GM23248 (cell line): ENCODE data around the gene LATS2. TPM values are rescaled to one million over a fixed set of nuclear protein-coding genes. Genes with fewer than 3 reads are reported as not detected.
A peak's percentile ranks its signal among the peaks of the same experiment; 100 is the strongest.

Experiments
- DNase-seq: peaks from one replicate; pipeline ENCODE4 v3.0.0-alpha.2; 2015
- H2AFZ ChIP-seq: fragments of 200-600 bp; sonication (generic); 2 replicates; pipeline ENCODE4 v1.6.1; 2016; ENCODE audit warnings: antibody characterized with exemption
- H3F3A ChIP-seq: fragments of 200-600 bp; sonication (generic); 2 replicates; pipeline ENCODE4 v1.6.1; 2016; ENCODE audit warnings: mild to moderate bottlenecking, antibody characterized with exemption, mixed run types; ENCODE audit not compliant: insufficient read depth
- H3K27ac ChIP-seq: fragments of 200-600 bp; sonication (generic); 2 replicates; pipeline ENCODE4 v1.5.1; 2016; ENCODE audit warnings: mild to moderate bottlenecking
- H3K27me3 ChIP-seq: fragments of 200-600 bp; sonication (generic); replicated peaks from 2 replicates; pipeline ENCODE4 v1.6.1; 2016; ENCODE audit warnings: mild to moderate bottlenecking; ENCODE audit not compliant: insufficient read depth
- H3K36me3 ChIP-seq: fragments of 200-600 bp; sonication (generic); 2 replicates; pipeline ENCODE4 v1.6.1; 2016; ENCODE audit warnings: low read depth, mild to moderate bottlenecking
- H3K4me1 ChIP-seq: fragments of 200-600 bp; sonication (generic); 2 replicates; pipeline ENCODE4 v1.6.1; 2016; ENCODE audit warnings: mild to moderate bottlenecking; ENCODE audit not compliant: insufficient read depth
- H3K4me2 ChIP-seq: fragments of 200-600 bp; sonication (generic); one replicate; pipeline ENCODE4 v1.6.1; 2016; ENCODE audit warnings: mild to moderate bottlenecking; ENCODE audit not compliant: unreplicated experiment
- H3K4me3 ChIP-seq: fragments of 200-600 bp; sonication (generic); 2 replicates; pipeline ENCODE4 v1.5.1; 2016; ENCODE audit warnings: mild to moderate bottlenecking
- H3K79me2 ChIP-seq: fragments of 200-600 bp; sonication (generic); 2 replicates; pipeline ENCODE4 v1.6.1; 2016; ENCODE audit warnings: mild to moderate bottlenecking; ENCODE audit not compliant: insufficient read depth
- H3K9ac ChIP-seq: fragments of 200-600 bp; sonication (generic); 2 replicates; pipeline ENCODE4 v1.6.1; 2016; ENCODE audit warnings: mild to moderate bottlenecking
- H3K9me2 ChIP-seq: fragments of 200-600 bp; sonication (generic); 2 replicates; pipeline ENCODE4 v1.6.1; 2016; ENCODE audit warnings: mixed run types, mild to moderate bottlenecking, moderate library complexity; ENCODE audit not compliant: insufficient read depth
- H3K9me3 ChIP-seq: fragments of 200-600 bp; sonication (generic); one replicate; pipeline ENCODE4 v1.6.1; 2017; ENCODE audit warnings: low read depth
- H4K20me1 ChIP-seq: fragments of 200-600 bp; sonication (generic); 2 replicates; pipeline ENCODE4 v1.6.0; 2016; ENCODE audit not compliant: insufficient read depth
- EZH2 ChIP-seq: fragments of 200-600 bp; sonication (generic); IDR thresholded peaks from 2 replicates; pipeline ENCODE4 v1.6.1; 2018; ENCODE audit warnings: antibody characterized with exemption, mild to moderate bottlenecking; ENCODE audit not compliant: insufficient read depth, poor library complexity, severe bottlenecking
- EZH2phosphoT487 ChIP-seq: fragments of 200-600 bp; sonication (generic); IDR thresholded peaks from 2 replicates; pipeline ENCODE4 v1.6.1; 2018; ENCODE audit warnings: antibody characterized with exemption, moderate library complexity, mild to moderate bottlenecking, low read depth; ENCODE audit not compliant: insufficient read depth
- WGBS, 2 experiments: methylation state at CpG; one replicate each; pipeline ENCODE4 v1.1.6; 2015 to 2017; ENCODE audit warnings: low lambda C conversion rate in 2 of 2, low coverage in 1 of 2; ENCODE audit errors: missing lambda C conversion rate in 2 of 2; 5-methylcytosine and 5-hydroxymethylcytosine counted together
- in situ Hi-C: fragments of 300-500 bp; cut with MboI; formaldehyde crosslinking; loops from 2 replicates; pipeline ENCODE4 v1.15.0; 2020
- polyA plus RNA-seq: library from polyadenylated mRNA; unstranded; fragments of >200 nt; fragmentation: Nextera tagmentation; extraction: Ambion mirVana; gene quantifications from 2 replicates; pipeline ENCODE4 v1.2.1, GENCODE V29; 2016
- total RNA-seq: library from RNA; depleted of rRNA; stranded (reverse); fragments of >200 nt; shearing (Covaris generic); gene quantifications from 2 replicates; pipeline ENCODE4 v1.2.3, GENCODE V29; 2014; rRNA removed

The LATS2 gene
- total RNA-seq = 23.0 and 28.5 TPM in 2 replicates
- 10.6 and 11.8 TPM in 2 replicates for polyA plus RNA-seq

DNA sequence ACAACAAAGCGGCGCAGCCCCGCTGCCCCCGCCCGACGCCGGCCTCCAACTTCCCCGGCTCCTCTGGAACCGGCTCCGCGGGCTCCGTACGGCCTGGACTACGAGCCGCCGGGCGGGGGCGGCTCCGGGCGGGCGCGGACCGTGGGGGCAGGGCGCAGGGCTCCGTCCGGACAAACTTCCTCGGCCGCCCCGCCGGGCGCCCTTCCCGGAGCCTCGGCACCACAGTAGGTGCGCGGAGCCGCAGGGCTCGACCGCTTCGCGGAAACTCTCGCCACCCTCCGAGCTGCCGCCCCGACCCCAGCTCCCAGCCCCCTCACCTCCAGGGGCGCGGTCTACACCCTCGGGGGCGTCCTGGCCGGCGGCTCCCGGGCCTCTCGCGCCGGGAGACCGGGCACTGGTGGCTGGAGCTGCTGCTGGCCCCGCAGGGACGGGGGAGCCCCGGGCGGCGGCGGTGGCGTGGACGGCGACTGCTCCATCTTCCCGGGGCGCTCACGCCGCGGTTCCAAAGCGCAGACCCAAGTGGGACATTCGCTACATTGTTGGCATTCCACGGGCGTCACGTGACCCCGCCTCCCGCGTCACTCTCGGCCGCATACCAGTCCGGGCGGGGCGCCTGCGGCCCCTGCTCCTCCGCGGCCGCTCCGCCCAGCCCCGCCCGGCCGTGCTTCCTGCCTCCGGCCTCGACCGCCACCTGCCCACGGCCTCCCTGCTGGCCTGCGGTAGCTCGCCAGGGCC, at the start of gene LATS2:
LATS2 (minus strand) TSS at position 558 of the 735 bp plus-strand sequence. CDS start 15,560 bp downstream, outside the sequence.
- Histone ChIP-seq H3K9ac (peak within 1 kb of the TSS; percentile 96), H3K4me1 (peaks cover 37% of the 10 kb centered on the region), H3K79me2 (peaks cover 46% of the 10 kb centered on the region), H3K9me3 (no peaks in the 10 kb centered on the region), H3K4me2 (peak within 1 kb of the TSS; percentile 87), H3K36me3 (peaks cover 9% of the 10 kb centered on the region; the same call in 1 of the 2 replicates), H3F3A (peaks cover 30% of the 10 kb centered on the region), H3K4me3 (peak within 1 kb of the TSS; percentile 83), H3K9me2 (no peaks in the 10 kb centered on the region), H2AFZ (peak within 1 kb of the TSS; percentile 65), H3K27ac (peak within 1 kb of the TSS; percentile 95), H4K20me1 (peaks cover 11% of the 10 kb centered on the region), H3K27me3 (no peaks in the 10 kb centered on the region)
- peak; percentile 99 for DNase-seq
- TF ChIP-seq EZH2phosphoT487 = no peak
- no peak for TF ChIP-seq EZH2
- in situ Hi-C loops = no loop called here
- 1 to 2% methylated on average over 51 of the region's 96 CpGs for WGBS, 2 experiments

DNA sequence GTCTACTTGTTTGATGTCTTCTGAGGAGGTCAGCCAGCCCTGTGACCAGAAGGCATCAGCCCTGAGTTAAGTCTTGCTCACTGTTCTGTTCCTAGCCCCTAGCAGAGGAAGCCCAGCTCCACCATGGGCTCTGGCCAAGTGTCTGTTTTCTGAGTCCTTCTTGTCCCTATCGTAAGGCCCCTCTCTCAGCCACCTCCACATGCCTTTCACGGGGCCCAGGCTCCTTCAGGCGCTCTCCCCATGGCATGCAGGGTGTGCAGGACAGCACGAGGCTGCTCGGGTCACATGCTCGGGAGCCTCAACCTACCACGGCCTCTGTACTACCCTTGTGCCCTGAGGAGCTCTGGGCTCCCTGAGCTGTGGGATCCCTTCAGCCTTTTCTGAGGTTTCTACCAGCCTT, 47.8 kb upstream of the LATS2 start:
- H3K9me3 ChIP-seq = no peaks in the 10 kb centered on the region
- no peak overlapping the region for H3K27ac ChIP-seq
- no peak for DNase-seq
- WGBS, 2 experiments = 75 to 87% methylated on average over 7 of the region's 7 CpGs
- no peaks in the 10 kb centered on the region for H3K27me3 ChIP-seq
- H3K9me2 ChIP-seq = no peaks in the 10 kb centered on the region
- no peaks in the 10 kb centered on the region for H3K79me2 ChIP-seq
- H3K9ac ChIP-seq = no peak overlapping the region
- no peak overlapping the region for H2AFZ ChIP-seq
- H4K20me1 ChIP-seq = no peaks in the 10 kb centered on the region
- H3K4me2 ChIP-seq = no peak overlapping the region
- no peaks in the 10 kb centered on the region for H3K36me3 ChIP-seq
- no peak overlapping the region for H3K4me3 ChIP-seq
- no peak for TF ChIP-seq EZH2
- TF ChIP-seq EZH2phosphoT487 = no peak
- H3F3A ChIP-seq = peaks cover 22% of the 10 kb centered on the region; the same call in 1 of the 2 replicates
- H3K4me1 ChIP-seq = peaks cover 19% of the 10 kb centered on the region
- in situ Hi-C loops = no loop called here

DNA sequence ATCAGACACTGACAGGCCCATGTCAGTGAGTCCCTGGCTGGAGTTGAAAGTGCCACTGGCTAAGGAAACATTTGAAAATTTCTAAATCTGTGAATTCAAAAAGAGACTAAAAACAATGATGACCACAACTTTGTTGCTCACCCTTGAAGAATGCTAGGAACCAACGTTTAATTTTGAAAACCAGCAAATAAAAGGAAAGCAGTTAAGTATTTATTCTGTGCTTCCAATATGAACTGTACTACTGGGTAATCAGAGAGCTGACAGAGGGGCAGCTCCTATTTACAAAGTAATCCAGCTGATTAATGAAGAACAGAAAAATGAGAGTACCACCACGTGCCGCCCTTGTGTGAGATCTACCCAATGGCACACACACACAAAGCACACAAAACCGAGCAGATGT, 44.7 kb upstream of the LATS2 start:
- in situ Hi-C loops = no loop called here
- TF ChIP-seq EZH2phosphoT487 (no peak), EZH2 (no peak)
- Histone ChIP-seq H4K20me1 (no peaks in the 10 kb centered on the region), H3K9me3 (no peaks in the 10 kb centered on the region), H3K79me2 (no peaks in the 10 kb centered on the region), H3K9me2 (no peaks in the 10 kb centered on the region), H3K36me3 (no peaks in the 10 kb centered on the region), H3K4me3 (peak overlapping the region; percentile 38), H3F3A (peaks cover 22% of the 10 kb centered on the region; the same call in 1 of the 2 replicates), H2AFZ (peak overlapping the region; percentile 67), H3K27ac (peak overlapping the region; percentile 76), H3K4me2 (peak overlapping the region; percentile 70), H3K4me1 (peaks cover 19% of the 10 kb centered on the region), H3K27me3 (no peaks in the 10 kb centered on the region), H3K9ac (peak overlapping the region; percentile 58)
- peak; percentile 75 for DNase-seq
- WGBS, 2 experiments = 3% methylated on average over 4 of the region's 4 CpGs

DNA sequence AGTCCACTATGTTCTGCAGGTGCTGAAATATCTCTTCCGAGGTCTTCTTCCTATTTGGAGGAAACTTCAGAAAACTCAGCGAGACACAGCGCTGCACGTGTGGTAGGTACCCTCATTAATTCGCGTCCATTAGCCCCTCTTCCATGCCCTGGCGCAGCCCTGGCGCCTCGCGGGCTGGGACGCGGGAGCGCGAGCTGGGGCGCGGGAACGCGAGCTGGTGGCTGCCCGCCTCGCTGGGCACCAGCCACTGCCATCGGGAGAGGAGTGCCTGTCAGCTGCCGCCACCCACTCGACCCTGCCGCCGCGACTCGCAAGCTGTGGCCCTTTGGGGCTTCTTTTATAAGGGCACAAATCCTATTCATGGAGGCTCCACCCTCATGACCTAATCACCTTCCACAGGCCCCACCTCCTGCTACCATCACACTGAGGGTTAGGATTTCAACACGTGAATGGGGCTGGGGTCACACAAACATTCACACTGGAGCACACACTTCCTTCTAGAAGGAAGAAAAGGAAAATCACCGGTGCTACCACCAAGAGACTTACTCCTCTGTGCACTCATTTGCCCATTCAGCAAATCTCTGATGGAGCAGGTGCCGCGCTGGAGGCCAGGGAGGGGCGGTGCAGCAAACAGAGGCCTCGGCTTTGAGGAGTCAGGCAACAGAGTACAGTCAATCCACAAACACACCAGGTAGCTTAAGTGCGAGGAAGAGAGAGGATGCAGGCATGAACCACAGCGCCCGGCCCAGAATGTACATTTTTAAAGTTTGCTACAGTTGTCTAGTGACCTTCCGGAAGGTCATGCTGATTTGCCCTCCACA, 43.0 kb upstream of the LATS2 start:
- Histone ChIP-seq H3K4me3 (no peak overlapping the region), H3K9me3 (no peaks in the 10 kb centered on the region), H2AFZ (no peak overlapping the region), H4K20me1 (no peaks in the 10 kb centered on the region), H3K4me1 (peaks cover 19% of the 10 kb centered on the region), H3F3A (peaks cover 22% of the 10 kb centered on the region; the same call in 1 of the 2 replicates), H3K4me2 (no peak overlapping the region), H3K79me2 (no peaks in the 10 kb centered on the region), H3K27me3 (no peaks in the 10 kb centered on the region), H3K27ac (no peak overlapping the region), H3K9ac (no peak overlapping the region), H3K36me3 (no peaks in the 10 kb centered on the region), H3K9me2 (no peaks in the 10 kb centered on the region)
- WGBS, 2 experiments = 98% methylated on average over 34 to 37 of the region's 37 CpGs
- no peak for DNase-seq
- in situ Hi-C loops = no loop called here
- TF ChIP-seq EZH2phosphoT487 = no peak
- TF ChIP-seq EZH2 = no peak
